ENCODE measurements around the gene YBX1.

Gene YBX1

GRCh38 chr1:42741706-42742105 is 59.5 kb downstream of the YBX1 start:
- 86% methylated on average over 4 of the region's 4 CpGs for WGBS (ENCODE audit: insufficient coverage)
- H3K4me3 ChIP-seq (ENCODE audit: control insufficient read depth in 1 of 7, extremely low read depth in 1 of 7, insufficient read depth in 4 of 7, low read depth in 2 of 7, low read length in 6 of 7): no peak overlapping the region
- CTCF ChIA-PET: no interaction called here
- no peak for DNase-seq
- peaks cover 3 to 18% (median 17%) of the 10 kb centered on the region in 4 experiments for H3K4me1 ChIP-seq (ENCODE audit: control extremely low read depth in 1 of 4, control insufficient read depth in 4 of 4, insufficient read depth in 4 of 4, low read length in 3 of 4)
- no peaks in the 10 kb centered on the region for H3K9me3 ChIP-seq (ENCODE audit: control extremely low read depth in 1 of 5, control insufficient read depth in 4 of 5, insufficient read depth in 2 of 5, low read depth in 1 of 5, low read length in 4 of 5)
- no peak overlapping the region for H3K27ac ChIP-seq (ENCODE audit: insufficient read depth in 1 of 2, low read depth in 1 of 2, low read length in 2 of 2, poor library complexity in 1 of 2, severe bottlenecking in 2 of 2)
- no peaks in the 10 kb centered on the region for H3K27me3 ChIP-seq (replicated peaks in 2 of 5; ENCODE audit: control insufficient read depth in 4 of 5, insufficient read depth in 5 of 5, low read length in 4 of 5)
- POLR2A ChIA-PET: no interaction called here
- H3K36me3 ChIP-seq (ENCODE audit: control insufficient read depth in 4 of 4, insufficient read depth in 4 of 4, low read length in 3 of 4): peaks cover 0 to 16% (median 7%) of the 10 kb centered on the region in 4 experiments

DNA sequence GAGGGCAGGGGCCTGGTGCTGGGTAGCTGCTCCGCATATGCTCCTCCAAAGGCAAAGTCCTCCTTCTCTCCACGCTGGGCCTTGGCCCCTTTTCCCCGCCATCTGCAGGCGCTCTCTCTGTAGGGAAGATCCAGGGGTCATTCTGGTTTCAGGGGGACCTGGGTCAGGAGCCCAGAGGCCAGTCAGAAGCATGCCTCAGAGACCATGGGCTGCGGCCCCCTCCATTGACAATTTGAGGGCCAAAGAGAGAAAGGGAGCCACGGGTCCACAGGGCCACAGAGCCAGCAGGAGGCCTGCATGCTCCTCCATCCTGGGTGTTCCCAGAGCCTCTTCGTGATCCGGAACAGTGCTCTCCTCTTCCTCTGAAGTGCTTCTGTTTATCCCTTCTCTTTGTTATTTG is 59.9 kb downstream of the YBX1 start:
- H3K36me3 ChIP-seq (ENCODE audit: control insufficient read depth in 4 of 4, insufficient read depth in 4 of 4, low read length in 3 of 4): peaks cover 0 to 18% (median 9%) of the 10 kb centered on the region in 4 experiments
- no peak overlapping the region for H3K4me3 ChIP-seq (ENCODE audit: control insufficient read depth in 1 of 7, extremely low read depth in 1 of 7, insufficient read depth in 4 of 7, low read depth in 2 of 7, low read length in 6 of 7)
- CTCF ChIA-PET: interaction anchor here (1.4 kb wide), 1 partner anchor 10 kb away, joined by 4 read pairs; no protein-coding TSS in a partner anchor
- H3K4me1 ChIP-seq (ENCODE audit: control extremely low read depth in 1 of 4, control insufficient read depth in 4 of 4, insufficient read depth in 4 of 4, low read length in 3 of 4): peaks cover 0 to 14% (median 13%) of the 10 kb centered on the region in 4 experiments
- no peak for DNase-seq
- no peaks in the 10 kb centered on the region for H3K27me3 ChIP-seq (replicated peaks in 2 of 5; ENCODE audit: control insufficient read depth in 4 of 5, insufficient read depth in 5 of 5, low read length in 4 of 5)
- POLR2A ChIA-PET: no interaction called here
- no peaks in the 10 kb centered on the region for H3K9me3 ChIP-seq (ENCODE audit: control extremely low read depth in 1 of 5, control insufficient read depth in 4 of 5, insufficient read depth in 2 of 5, low read depth in 1 of 5, low read length in 4 of 5)
- no peak overlapping the region for H3K27ac ChIP-seq (ENCODE audit: insufficient read depth in 1 of 2, low read depth in 1 of 2, low read length in 2 of 2, poor library complexity in 1 of 2, severe bottlenecking in 2 of 2)
- WGBS (ENCODE audit: insufficient coverage): 97% methylated on average over 2 of the region's 8 CpGs

GRCh38 chr1:42742617-42743316 is 60.5 kb downstream of the YBX1 start:
- H3K36me3 ChIP-seq (ENCODE audit: control insufficient read depth in 4 of 4, insufficient read depth in 4 of 4, low read length in 3 of 4): peaks cover 0 to 24% (median 14%) of the 10 kb centered on the region in 4 experiments
- no peak overlapping the region for H3K27ac ChIP-seq (ENCODE audit: insufficient read depth in 1 of 2, low read depth in 1 of 2, low read length in 2 of 2, poor library complexity in 1 of 2, severe bottlenecking in 2 of 2)
- no peak overlapping the region for H3K4me3 ChIP-seq (ENCODE audit: control insufficient read depth in 1 of 7, extremely low read depth in 1 of 7, insufficient read depth in 4 of 7, low read depth in 2 of 7, low read length in 6 of 7)
- ChIA-PET CTCF (interaction anchor here (1.4 to 5.6 kb wide), 2 partner anchors 9 to 16 kb away, joined by 4 to 26 read pairs; no protein-coding TSS in a partner anchor), POLR2A (no interaction called here)
- no peak for DNase-seq
- H3K27me3 ChIP-seq (replicated peaks in 2 of 5; ENCODE audit: control insufficient read depth in 4 of 5, insufficient read depth in 5 of 5, low read length in 4 of 5): no peaks in the 10 kb centered on the region
- H3K4me1 ChIP-seq (ENCODE audit: control extremely low read depth in 1 of 4, control insufficient read depth in 4 of 4, insufficient read depth in 4 of 4, low read length in 3 of 4): peaks cover 0 to 8% (median 7%) of the 10 kb centered on the region in 4 experiments
- H3K9me3 ChIP-seq (ENCODE audit: control extremely low read depth in 1 of 5, control insufficient read depth in 4 of 5, insufficient read depth in 2 of 5, low read depth in 1 of 5, low read length in 4 of 5): no peaks in the 10 kb centered on the region
- 98% methylated on average over 8 of the region's 9 CpGs for WGBS (ENCODE audit: insufficient coverage)

GRCh38 chr1:42743317-42744147 is 61.3 kb downstream of the YBX1 start:
- DNase-seq: no peak
- H3K4me1 ChIP-seq (ENCODE audit: control extremely low read depth in 1 of 4, control insufficient read depth in 4 of 4, insufficient read depth in 4 of 4, low read length in 3 of 4): peaks cover 0 to 3% (median 1%) of the 10 kb centered on the region in 4 experiments
- ChIA-PET POLR2A (no interaction called here), CTCF (interaction anchor here (1.4 to 5.6 kb wide), 2 partner anchors 8 to 15 kb away, joined by 4 to 26 read pairs; no protein-coding TSS in a partner anchor)
- no peak overlapping the region for H3K4me3 ChIP-seq (ENCODE audit: control insufficient read depth in 1 of 7, extremely low read depth in 1 of 7, insufficient read depth in 4 of 7, low read depth in 2 of 7, low read length in 6 of 7)
- H3K9me3 ChIP-seq (ENCODE audit: control extremely low read depth in 1 of 5, control insufficient read depth in 4 of 5, insufficient read depth in 2 of 5, low read depth in 1 of 5, low read length in 4 of 5): no peaks in the 10 kb centered on the region
- H3K36me3 ChIP-seq (ENCODE audit: control insufficient read depth in 4 of 4, insufficient read depth in 4 of 4, low read length in 3 of 4): peaks cover 0 to 32% (median 20%) of the 10 kb centered on the region in 4 experiments
- 93% methylated on average over 18 of the region's 21 CpGs for WGBS (ENCODE audit: insufficient coverage)
- H3K27me3 ChIP-seq (replicated peaks in 2 of 5; ENCODE audit: control insufficient read depth in 4 of 5, insufficient read depth in 5 of 5, low read length in 4 of 5): no peaks in the 10 kb centered on the region
- no peak overlapping the region for H3K27ac ChIP-seq (ENCODE audit: insufficient read depth in 1 of 2, low read depth in 1 of 2, low read length in 2 of 2, poor library complexity in 1 of 2, severe bottlenecking in 2 of 2)

- WGBS (ENCODE audit: insufficient coverage): 92% methylated on average over 6 of the region's 9 CpGs
- Histone ChIP-seq H3K27ac (ENCODE audit: insufficient read depth in 1 of 2, low read depth in 1 of 2, low read length in 2 of 2, poor library complexity in 1 of 2, severe bottlenecking in 2 of 2) (no peak overlapping the region), H3K27me3 (replicated peaks in 2 of 5; ENCODE audit: control insufficient read depth in 4 of 5, insufficient read depth in 5 of 5, low read length in 4 of 5) (no peaks in the 10 kb centered on the region), H3K9me3 (ENCODE audit: control extremely low read depth in 1 of 5, control insufficient read depth in 4 of 5, insufficient read depth in 2 of 5, low read depth in 1 of 5, low read length in 4 of 5) (no peaks in the 10 kb centered on the region), H3K4me1 (ENCODE audit: control extremely low read depth in 1 of 4, control insufficient read depth in 4 of 4, insufficient read depth in 4 of 4, low read length in 3 of 4) (peaks cover 0 to 4% (median 1%) of the 10 kb centered on the region in 4 experiments), H3K4me3 (ENCODE audit: control insufficient read depth in 1 of 7, extremely low read depth in 1 of 7, insufficient read depth in 4 of 7, low read depth in 2 of 7, low read length in 6 of 7) (no peak overlapping the region), H3K36me3 (ENCODE audit: control insufficient read depth in 4 of 4, insufficient read depth in 4 of 4, low read length in 3 of 4) (peaks cover 3 to 37% (median 23%) of the 10 kb centered on the region in 4 experiments)
- ChIA-PET POLR2A (no interaction called here), CTCF (interaction anchor here (5.6 kb wide), 1 partner anchor 14 kb away, joined by 26 read pairs; no protein-coding TSS in a partner anchor)
- no peak for DNase-seq
These were observed 61.9 kb downstream of the YBX1 start for GRCh38 chr1:42744148-42744413.

- Histone ChIP-seq H3K27ac (ENCODE audit: insufficient read depth in 1 of 2, low read depth in 1 of 2, low read length in 2 of 2, poor library complexity in 1 of 2, severe bottlenecking in 2 of 2) (no peak overlapping the region), H3K4me3 (ENCODE audit: control insufficient read depth in 1 of 7, extremely low read depth in 1 of 7, insufficient read depth in 4 of 7, low read depth in 2 of 7, low read length in 6 of 7) (no peak overlapping the region), H3K36me3 (ENCODE audit: control insufficient read depth in 4 of 4, insufficient read depth in 4 of 4, low read length in 3 of 4) (peaks cover 8 to 50% (median 31%) of the 10 kb centered on the region in 4 experiments), H3K27me3 (replicated peaks in 2 of 5; ENCODE audit: control insufficient read depth in 4 of 5, insufficient read depth in 5 of 5, low read length in 4 of 5) (no peaks in the 10 kb centered on the region), H3K4me1 (ENCODE audit: control extremely low read depth in 1 of 4, control insufficient read depth in 4 of 4, insufficient read depth in 4 of 4, low read length in 3 of 4) (peaks cover 0 to 7% (median 0%) of the 10 kb centered on the region in 4 experiments), H3K9me3 (ENCODE audit: control extremely low read depth in 1 of 5, control insufficient read depth in 4 of 5, insufficient read depth in 2 of 5, low read depth in 1 of 5, low read length in 4 of 5) (no peaks in the 10 kb centered on the region)
- WGBS (ENCODE audit: insufficient coverage): 95% methylated on average over 8 of the region's 8 CpGs
- ChIA-PET CTCF (interaction anchor here (0.9 to 5.6 kb wide), 10 partner anchors 12 to 404 kb away, joined by 3 to 26 read pairs (median 4); partner anchors contain the start of gene YBX1), POLR2A (interaction anchor here (1.1 kb wide), 1 partner anchor 102 kb away, joined by 3 read pairs; no protein-coding TSS in a partner anchor)
- DNase-seq: no peak
These were observed 63.6 kb downstream of the YBX1 start for GRCh38 chr1:42745851-42746250.
